HG02852 (cell line): ENCODE results near the gene CHRM5.

Experiments used
- ATAC-seq: cut with Tn5 transposase; IDR thresholded peaks from one replicate; pipeline ENCODE4 v1.9.1; 2021; ENCODE audit warnings: mild to moderate bottlenecking, moderate library complexity; ENCODE audit not compliant: unreplicated experiment

The CHRM5 gene

GRCh38 chr15:34084086-34084485, 115.8 kb downstream of the CHRM5 start:
- ATAC-seq: no peak

GRCh38 chr15:34085746-34086145, 117.4 kb downstream of the CHRM5 start:
- ATAC-seq: no peak

GRCh38 chr15:34099914-34100313, 131.6 kb downstream of the CHRM5 start:
- no peak for ATAC-seq

- ATAC-seq: peak; percentile 99
These were observed 133.3 kb downstream of the CHRM5 start, which contains the start of the genes EMC7 and PGBD4 for GRCh38 chr15:34101366-34102174. EMC7 (minus strand) TSS chr15:34101862; CDS start chr15:34101839, 23 bp downstream. PGBD4 (plus strand) TSS chr15:34102083; CDS start chr15:34102532, 449 bp downstream.

GRCh38 chr15:34102175-34102925, 134.1 kb downstream of the CHRM5 start:
- no peak for ATAC-seq

GRCh38 chr15:34106423-34106822, 138.1 kb downstream of the CHRM5 start:
- ATAC-seq: no peak

- no peak for ATAC-seq
These were observed 139.0 kb downstream of the CHRM5 start for GRCh38 chr15:34107315-34107714.

- ATAC-seq: no peak
These were observed 141.7 kb downstream of the CHRM5 start for GRCh38 chr15:34109797-34110663.

GRCh38 chr15:34111488-34111887, 143.2 kb downstream of the CHRM5 start:
- ATAC-seq: no peak

GRCh38 chr15:34114215-34114614, 145.9 kb downstream of the CHRM5 start:
- no peak for ATAC-seq

GRCh38 chr15:34114739-34115138, 146.4 kb downstream of the CHRM5 start:
- ATAC-seq: no peak

GRCh38 chr15:34116620-34117019, 148.3 kb downstream of the CHRM5 start:
- no peak for ATAC-seq
